Measurements from ENCODE around the gene METTL2B.
"Not testable (repeated sequence)": the region's sequence is repeated elsewhere in the genome, so short reads cannot be mapped to it uniquely, and the experiment has no call there.

The METTL2B gene

DNA sequence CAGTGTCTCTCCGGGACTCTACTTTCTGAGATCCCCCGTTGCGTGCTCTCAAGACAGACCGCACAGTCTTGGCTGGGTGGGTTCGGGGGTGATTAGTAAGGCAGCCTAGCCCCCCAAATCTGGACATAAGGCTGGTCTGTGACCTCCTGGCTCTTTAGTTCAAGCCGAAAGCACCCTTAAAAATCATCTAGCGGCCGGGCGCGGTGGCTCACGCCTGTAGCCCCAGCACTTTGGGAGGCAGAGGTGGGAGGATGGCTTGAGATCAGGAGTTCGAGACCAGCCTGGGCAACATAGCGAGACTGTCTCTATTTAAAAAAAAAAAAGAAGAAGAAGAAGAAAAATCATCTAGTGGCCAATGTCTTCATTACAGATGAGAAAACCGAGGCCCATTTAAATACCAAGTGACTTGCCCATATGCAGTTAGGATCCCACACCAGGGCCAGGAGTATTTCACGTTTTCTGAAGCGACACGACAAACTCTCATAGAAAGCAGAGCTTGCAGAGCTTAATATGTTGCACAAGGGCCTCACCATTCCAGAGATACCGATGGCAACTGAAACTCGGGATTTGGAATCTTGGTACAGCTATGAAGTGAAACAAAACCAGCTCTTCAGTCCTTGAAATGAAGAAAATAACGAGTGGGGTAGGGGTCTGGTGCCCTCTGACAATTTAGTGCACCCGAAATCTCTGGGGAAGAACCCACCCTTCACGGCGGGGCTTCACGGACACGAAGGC, 21.6 kb upstream of the METTL2B start:
- DNase-seq (ENCODE audit: low read depth): peak; percentile 13

GRCh38 chr7:128455543-128456254, 20.8 kb upstream of the METTL2B start, which contains the start of gene HILPDA:
Gene HILPDA, plus strand, starts transcription at chr7:128455878. Its CDS starts 1,391 bp downstream, at chr7:128457269.
- peak; percentile 95 for DNase-seq (ENCODE audit: low read depth)

GRCh38 chr7:128456255-128456725, 20.3 kb upstream of the METTL2B start:
- no peak for DNase-seq (ENCODE audit: low read depth)

DNA sequence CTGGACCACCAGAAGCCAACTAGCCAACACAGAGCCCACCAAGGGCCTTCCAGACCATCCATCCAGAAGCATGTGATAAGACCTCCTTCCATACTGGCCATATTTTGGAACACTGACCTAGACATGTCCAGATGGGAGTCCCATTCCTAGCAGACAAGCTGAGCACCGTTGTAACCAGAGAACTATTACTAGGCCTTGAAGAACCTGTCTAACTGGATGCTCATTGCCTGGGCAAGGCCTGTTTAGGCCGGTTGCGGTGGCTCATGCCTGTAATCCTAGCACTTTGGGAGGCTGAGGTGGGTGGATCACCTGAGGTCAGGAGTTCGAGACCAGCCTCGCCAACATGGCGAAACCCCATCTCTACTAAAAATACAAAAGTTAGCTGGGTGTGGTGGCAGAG, 19.2 kb upstream of the METTL2B start:
- not testable (repeated sequence) for DNase-seq (ENCODE audit: low read depth)

DNA sequence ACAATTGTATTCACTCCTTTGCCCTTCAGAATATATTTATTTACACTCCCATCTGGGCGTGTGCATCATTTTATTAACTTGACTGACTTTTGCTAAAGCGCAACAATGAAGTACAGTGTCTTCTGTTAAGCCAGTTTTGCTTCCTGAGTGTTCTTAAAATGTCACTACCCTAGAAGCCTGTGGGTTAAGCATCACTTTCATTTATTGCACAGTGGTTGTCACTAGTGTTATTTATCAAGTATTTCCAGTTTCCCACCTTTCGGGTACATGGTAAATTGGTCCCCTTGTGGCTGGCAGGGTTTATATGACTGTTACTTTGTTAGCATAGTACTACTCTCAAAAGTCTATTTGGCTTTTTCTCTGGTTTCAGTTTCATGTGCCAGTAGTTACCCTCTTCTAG, 17.6 kb upstream of the METTL2B start:
- no peak for DNase-seq (ENCODE audit: low read depth)

DNA sequence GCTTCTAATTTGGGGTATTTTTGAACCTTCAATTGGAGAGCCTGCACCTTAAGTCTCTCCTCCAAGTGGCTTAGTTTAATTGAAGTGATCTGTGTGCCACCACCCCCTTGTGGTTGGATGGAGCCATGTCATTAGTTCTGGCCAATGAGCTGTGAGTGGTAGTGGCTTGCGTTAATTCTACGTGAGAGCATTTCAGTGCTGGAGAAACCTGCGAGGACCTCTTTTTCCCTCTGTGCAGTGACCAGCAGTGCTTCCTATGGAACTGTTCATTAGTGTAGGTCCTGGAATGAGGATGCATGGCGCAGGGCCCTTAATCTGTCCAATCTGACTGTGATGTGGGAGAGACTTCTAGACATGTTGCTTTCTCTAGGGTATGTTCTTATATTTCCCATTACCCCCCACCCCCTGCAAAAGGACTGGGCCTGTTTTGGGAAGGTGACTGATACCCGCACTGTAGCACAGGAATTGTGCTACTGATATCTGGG, 17.1 kb upstream of the METTL2B start:
- DNase-seq (ENCODE audit: low read depth): peak; percentile 29

DNA sequence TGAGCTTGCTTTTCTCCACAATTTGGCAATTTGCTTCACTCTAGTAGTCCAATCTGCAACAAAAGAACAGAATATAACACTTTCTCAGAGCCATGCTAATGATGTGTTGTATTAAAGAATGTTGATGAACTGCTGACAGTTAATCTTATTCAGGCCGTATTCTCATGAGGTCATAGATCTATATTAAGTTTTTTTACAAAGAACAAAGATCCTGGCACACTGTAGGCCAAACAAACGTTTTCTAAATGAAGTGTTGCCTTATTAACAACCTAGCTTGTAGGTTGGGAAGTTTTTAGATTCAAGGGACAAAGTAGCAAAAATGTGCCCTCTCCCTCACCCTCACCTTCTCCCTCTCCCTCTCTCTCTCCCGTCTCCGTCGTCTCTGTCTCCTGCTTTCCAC, 14.1 kb upstream of the METTL2B start:
- no peak for DNase-seq (ENCODE audit: low read depth)

DNA sequence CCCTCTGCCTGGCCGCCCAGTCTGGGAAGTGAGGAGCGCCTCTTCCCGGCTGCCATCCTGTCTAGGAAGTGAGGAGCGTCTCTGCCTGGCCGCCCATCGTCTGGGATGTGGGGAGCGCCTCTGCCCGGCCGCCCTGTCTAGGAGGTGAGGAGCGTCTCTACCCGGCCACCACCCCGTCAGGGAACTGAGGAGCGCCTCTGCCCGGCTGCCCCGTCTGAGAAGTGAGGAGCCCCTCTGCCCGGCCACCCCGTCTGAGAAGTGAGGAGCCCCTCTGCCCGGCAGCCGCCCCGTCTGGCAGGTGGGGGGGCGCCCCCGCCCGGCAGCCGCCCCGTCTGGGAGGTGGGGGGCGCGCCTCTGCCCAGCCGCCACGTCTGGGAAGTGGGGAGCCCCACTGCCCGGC, 13.2 kb upstream of the METTL2B start:
- DNase-seq (ENCODE audit: low read depth): not testable (repeated sequence)

DNA sequence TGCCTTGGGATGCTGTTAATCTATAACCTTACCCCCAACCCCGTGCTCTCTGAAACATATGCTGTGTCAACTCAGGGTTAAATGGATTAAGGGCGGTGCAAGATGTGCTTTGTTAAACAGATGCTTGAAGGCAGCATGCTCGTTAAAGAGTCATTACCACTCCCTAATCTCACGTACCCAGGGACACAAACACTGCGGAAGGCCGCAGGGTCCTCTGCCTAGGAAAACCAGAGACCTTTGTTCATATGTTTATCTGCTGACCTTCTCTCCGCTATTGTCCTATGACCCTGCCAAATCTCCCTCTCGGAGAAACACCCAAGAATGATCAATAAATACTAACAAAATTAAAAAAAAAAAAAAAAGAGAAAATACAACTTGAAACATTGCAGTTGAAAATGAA, 12.6 kb upstream of the METTL2B start:
- DNase-seq (ENCODE audit: low read depth): not testable (repeated sequence)

DNA sequence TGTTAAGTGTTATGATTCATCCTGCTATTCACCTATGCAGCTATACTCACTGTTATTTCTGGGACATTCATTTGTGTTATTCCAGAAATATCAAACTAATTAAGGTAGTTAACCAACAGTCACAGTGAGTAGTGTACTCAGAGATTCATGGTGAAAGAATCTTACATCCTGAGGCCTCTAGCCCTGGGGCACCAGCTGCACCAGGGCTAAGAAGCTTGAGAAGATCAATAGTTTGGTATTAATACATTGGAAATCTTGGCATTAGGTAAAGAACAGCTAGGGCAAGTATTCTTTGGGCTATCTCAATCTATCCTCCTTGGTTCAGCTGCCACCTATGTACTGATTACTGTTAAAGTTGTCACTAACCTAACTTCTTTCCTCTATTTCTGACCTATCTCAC, 9.7 kb upstream of the METTL2B start:
- DNase-seq (ENCODE audit: low read depth): not testable (repeated sequence)

GRCh38 chr7:128477336-128477690, 765 bp downstream of the METTL2B start:
- DNase-seq (ENCODE audit: low read depth): not testable (repeated sequence)

DNA sequence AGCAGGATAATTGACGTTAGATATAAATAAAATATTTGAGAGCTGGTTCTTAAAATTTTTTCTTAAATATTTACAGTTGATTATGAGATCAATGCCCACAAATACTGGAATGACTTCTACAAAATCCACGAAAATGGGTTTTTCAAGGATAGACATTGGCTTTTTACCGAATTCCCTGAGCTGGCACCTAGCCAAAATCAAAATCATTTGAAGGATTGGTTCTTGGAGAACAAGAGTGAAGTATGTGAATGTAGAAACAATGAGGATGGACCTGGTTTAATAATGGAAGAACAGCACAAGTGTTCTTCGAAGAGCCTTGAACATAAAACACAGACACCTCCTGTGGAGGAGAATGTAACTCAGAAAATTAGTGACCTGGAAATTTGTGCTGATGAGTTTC, 2.5 kb downstream of the METTL2B start:
- DNase-seq (ENCODE audit: low read depth): not testable (repeated sequence)

DNA sequence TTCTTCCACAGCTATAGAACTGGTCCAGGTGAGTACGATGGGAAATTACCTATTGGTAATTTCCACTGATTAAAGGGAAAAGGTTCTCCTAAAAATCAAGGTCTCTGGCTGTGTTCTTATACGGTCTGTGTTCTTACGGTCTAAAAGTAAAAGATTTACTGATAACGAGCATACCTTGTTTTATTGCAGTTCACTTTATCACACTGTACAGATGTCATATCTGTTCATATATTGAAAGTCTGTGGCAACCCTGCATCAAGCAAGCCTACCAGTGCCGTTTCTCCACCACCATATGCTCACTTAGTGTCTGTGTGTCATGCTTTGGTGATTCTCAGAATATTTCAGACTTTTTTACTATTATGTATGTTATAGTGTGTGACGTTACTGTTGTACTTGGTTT, 11.6 kb downstream of the METTL2B start:
- not testable (repeated sequence) for DNase-seq (ENCODE audit: low read depth)

DNA sequence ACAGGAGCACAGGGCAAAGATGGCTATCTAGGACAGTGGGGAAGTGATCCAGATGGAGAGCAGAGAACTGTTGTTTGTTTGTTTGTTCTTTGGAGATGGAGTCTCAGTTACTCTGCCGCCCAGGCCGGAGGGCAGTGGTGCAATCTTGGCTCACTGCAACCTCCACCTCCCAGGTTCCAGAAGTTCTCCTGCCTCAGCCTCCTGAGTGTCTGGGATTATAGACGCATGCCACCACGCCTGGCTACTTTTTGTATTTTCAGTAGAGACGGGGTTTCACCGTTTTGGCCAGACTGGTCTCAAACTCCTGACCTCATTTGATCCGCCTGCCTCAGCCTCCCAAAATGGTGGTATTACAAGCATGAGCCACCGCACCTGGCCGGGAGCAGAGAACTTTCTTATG, 20.9 kb downstream of the METTL2B start:
- DNase-seq (ENCODE audit: low read depth): no peak

DNA sequence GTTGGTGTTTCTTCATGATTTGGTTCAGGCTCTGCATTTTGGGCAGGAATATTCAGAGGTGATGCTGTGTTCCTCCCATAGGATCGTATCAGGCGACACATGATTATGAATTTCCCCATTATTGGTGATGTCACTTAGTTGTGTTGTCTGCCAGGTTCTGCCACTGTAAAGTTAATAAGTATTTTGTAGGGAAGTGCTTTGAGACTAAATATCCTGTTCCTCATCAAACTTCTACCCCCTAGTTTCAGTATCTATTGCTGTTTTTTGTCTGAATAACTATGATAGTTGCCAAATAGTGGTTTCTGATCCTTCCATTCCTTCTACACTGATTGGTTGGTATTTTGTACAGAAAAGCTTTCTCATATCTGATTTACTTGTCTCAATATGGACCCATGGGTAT, 28.9 kb downstream of the METTL2B start:
- DNase-seq (ENCODE audit: low read depth): not testable (repeated sequence)

GRCh38 chr7:128506819-128507218, 30.3 kb downstream of the METTL2B start:
- not testable (repeated sequence) for DNase-seq (ENCODE audit: low read depth)

GRCh38 chr7:128507321-128507993, 30.9 kb downstream of the METTL2B start:
- DNase-seq (ENCODE audit: low read depth): not testable (repeated sequence)

GRCh38 chr7:128511692-128512091, 35.1 kb downstream of the METTL2B start:
- not testable (repeated sequence) for DNase-seq (ENCODE audit: low read depth)

GRCh38 chr7:128515232-128515631, 38.7 kb downstream of the METTL2B start:
- not testable (repeated sequence) for DNase-seq (ENCODE audit: low read depth)

GRCh38 chr7:128517023-128517422, 40.5 kb downstream of the METTL2B start:
- not testable (repeated sequence) for DNase-seq (ENCODE audit: low read depth)

GRCh38 chr7:128523226-128523931, 46.8 kb downstream of the METTL2B start:
- DNase-seq (ENCODE audit: low read depth): peak; percentile 40
